GM19043 (cell line): Measurements from ENCODE around the gene ATP5F1D.

Experiments
- ATAC-seq: cut with Tn5 transposase; IDR thresholded peaks from one replicate; pipeline ENCODE4 v1.9.1; 2021; ENCODE audit warnings: low read depth; ENCODE audit not compliant: unreplicated experiment

Gene ATP5F1D

DNA sequence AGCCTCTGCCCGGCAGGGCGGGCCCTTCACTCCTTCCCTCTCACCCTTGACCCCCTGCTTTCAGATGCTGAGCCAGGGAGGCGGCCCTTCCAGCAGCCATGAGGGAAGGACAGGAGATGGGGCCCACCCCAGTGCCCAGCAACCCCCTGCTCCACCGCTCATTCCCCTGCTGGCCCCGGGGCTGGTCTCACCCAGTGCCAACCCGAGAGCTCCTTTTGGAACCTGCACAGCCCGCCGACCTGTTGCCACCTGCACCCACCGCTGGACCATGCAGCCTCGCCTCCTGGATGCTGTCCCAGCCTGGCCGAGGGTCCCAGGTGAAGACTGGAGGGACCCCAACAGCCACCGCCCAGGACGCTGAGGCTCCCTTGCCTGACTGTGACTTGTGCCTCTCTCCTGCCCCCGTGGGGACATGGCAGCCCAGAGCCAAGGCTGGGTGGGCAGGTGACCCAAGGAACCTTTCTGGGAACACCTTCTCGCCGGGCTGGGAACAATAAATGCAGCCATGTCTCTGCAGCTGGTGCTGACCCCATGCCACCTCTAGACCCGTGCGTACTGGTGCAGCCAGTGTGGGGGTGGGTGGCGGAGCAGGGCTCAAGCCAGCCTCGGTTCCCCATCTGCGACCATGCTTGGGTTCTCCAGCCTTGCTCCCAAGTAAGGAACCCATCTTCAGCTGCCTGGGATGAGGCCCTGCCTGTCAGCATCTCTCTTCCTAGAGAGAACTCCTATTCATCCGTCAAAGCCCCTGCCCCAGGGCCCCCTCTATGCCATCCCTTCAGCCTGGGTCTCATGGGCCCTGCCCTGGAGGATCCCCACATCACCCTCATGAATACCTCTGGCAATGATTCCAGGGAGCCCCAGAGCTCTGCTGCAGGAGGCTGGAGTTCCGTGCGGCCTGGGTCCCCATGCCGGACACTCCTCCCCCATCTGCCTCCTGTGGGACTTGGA lies 37.4 kb downstream of the ATP5F1D start:
- no peak for ATAC-seq

GRCh38 chr19:1279782-1280341 lies 38.3 kb downstream of the ATP5F1D start:
- no peak for ATAC-seq

DNA sequence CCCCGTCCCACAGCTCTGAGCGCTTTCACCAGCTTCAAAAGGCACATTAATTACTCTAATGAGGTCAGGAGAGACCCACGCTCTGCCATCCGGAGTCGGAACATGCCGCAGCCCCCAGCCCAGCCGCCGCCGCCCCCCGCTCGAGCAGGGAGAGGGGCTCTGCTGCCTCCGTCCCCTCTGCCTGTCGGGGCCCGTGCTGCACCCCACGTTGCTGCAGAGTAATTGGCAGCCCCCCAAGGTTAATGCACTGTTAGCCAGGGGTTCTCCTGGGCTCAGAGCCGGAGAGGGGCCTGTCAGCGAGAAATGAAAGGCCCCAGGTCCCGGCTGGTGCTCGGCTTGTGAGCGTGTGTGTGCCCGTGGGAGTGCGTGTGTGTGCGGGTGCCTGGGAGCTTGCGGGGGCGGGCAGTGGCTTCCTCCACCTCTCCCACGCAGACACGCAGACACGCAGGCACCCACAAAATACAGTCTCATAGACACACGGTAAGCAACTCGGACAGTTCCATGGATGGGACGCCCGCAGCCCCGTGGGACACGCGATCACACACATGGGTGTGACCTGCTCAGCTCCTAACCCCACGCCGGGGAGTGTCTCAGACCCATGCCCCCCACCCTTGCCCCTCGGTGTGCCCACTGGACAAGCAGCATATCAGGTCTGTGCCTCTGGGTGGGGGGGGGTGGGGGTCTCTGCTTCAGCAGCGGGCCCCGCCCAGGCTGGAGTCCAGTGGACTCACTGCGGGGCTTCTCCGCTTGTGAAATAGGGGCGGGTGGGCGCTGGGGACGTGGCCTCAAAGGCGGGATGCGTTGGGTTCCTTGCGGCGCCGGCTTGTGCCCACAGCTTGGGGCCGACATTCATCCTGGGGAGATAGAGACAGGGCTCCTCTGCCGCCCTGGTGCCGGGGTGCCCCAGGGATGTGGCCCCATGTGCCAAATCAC lies 39.4 kb downstream of the ATP5F1D start:
- no peak for ATAC-seq

GRCh38 chr19:1281569-1282287 lies 40.2 kb downstream of the ATP5F1D start:
- no peak for ATAC-seq

DNA sequence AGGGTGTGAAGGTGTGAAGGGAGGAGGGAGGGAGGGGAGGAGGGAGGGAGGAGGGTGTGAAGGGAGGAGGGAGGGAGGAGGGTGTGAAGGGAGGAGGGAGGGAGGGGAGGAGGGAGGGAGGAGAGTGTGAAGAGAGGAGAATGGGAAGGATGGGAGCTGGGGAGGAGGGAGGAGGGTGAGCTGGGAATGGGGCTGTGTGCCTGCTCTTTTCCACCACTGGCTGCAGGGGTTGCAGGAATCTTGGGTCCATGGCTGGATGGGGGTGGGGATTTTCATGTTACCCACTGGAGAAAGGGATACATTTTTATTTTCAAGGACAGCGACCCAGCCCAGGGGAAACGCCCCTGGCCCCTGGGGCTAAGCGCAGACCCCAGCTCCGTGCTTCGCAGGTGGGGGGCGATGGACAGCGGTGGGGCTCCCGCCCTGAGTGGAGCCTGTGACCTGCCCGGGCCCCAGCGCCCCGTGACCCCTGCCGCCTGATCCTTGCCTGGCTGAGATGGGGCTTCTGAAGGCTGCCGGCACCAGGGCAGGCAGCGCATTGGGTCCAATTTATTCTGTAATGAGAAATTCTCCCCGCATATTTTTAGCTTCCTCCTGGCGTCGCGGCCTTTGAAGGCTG lies 41.1 kb downstream of the ATP5F1D start:
- no peak for ATAC-seq

DNA sequence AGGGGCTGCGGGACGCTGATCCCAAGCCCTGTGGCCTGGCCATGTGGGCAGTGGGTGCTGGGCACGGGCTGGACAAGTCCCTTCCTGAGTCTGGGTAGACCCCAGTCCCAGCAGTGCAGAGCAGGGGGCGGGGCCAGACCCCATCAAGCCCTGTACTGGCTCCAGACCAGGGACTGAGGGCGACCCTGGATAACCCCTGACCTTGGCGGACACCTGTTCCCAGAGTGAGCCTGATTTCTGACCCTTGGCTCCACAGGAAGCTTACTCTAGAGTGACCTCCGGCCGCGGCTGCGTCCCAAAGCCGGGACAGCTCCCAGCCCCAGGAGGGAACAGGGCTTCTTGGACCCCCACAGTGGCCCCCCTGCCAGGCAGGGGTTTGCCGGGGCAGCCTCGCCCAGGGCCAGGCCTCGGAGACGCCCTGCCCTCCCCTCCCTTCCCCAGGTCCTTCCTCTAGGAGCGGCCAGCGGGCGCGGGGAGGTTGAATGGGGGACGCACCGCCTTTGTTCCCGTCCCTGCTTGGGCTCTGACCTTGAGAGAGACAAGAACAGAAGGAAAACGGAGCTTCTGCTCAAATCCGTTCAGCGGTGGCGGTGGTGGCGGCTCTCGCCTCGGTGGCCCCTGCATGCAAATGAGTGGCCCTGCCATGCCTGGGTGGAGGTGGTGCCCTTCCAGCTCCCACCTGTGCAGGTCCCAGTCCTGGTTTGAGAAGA lies 41.8 kb downstream of the ATP5F1D start:
- ATAC-seq, result no peak

- ATAC-seq, result no peak
Observed at GRCh38 chr19:1283917-1284292, 42.4 kb downstream of the ATP5F1D start.

GRCh38 chr19:1284293-1284978 lies 42.9 kb downstream of the ATP5F1D start:
- ATAC-seq, result no peak

GRCh38 chr19:1284979-1285736 lies 43.6 kb downstream of the ATP5F1D start:
- ATAC-seq, result no peak

- ATAC-seq, result no peak
Observed at GRCh38 chr19:1285737-1286360, 44.3 kb downstream of the ATP5F1D start, which contains the start of gene EFNA2. TSS of gene EFNA2 (plus strand) at chr19:1285873. CDS start at chr19:1286169, 296 bp downstream.

DNA sequence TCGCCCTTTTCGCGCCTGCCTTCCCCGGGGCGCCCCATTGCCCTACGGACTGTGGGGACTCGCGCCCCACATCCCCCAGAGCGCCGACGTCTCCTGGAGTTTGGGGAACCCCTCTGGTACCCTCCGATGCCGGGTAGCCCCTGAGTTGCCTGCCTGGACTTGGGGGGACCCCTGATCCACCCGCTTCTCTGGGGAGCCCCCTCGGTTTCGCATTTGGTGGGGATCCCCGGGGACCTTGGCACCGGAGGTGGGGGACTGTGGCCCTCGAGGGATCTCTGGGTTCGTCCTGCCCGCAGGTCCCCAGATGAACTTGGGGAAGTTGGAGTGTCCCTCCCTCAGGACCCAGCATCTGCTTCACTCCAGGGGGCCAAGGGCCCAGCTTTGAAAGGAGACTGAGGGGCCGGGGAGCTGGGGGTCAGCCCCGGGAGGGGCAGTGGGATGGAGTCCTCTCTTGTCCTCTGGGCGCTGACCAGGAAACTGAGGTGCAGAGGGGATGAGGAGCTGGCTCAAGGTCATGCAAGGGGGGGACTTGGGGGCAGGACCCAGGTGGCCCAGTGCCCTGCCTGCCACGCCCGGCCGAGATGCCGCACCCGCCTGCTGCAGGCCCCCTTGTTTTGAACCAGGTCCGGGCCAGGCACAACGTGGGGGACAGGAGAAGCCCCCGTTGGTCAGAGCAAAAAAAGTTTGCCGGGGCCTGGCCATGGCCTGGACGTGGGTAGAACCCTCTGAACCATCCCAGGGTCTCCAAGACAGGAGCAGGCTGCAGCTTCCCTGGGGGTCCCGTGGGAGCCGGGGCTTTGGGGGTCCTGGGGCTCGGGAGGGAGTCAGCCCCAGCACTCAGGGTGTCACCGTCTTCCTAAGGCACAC lies 45.2 kb downstream of the ATP5F1D start:
- no peak for ATAC-seq

DNA sequence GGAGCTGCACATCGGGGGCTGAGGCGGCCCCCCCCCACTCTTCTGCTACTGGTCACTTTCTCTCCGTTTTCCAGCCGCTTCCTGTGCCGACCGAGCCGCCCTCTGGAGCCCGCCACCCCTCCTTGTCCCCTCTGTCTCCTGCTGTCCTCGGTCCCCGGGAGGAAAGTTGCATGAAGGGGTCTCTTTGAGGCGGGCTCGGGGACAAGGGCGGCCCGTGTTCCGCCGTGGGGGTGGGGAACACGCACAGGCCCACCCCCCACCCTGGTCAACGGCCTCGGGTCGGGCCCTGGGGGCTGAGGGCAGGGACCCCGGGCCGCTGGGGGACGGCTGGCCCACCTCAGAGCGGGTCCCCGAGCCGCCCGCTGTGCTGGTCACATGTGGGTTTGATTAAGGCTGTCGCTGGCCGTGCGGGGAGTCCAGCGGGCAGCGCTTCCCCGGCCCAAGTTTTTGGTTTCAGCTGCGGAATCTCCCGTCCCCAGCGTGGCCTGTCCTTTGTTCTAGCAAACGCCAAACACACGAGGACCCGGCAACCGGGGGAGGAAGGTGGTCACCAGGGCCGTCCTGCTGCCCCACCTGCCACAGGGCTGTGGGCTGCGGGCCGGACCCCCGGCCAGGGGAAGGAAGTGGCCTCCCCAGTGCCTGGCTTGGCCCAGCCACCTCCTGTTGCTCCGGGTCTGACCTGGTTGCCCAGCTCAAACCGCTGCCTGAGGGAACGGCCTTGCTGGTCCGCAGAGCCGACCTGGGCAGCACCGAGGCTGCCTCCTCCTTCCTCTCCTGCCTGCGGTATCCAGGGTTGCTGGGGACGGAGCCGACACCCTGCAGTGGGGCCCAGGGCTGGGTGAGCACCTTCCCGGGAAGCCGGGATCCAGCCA lies 46.0 kb downstream of the ATP5F1D start:
- ATAC-seq, result no peak

DNA sequence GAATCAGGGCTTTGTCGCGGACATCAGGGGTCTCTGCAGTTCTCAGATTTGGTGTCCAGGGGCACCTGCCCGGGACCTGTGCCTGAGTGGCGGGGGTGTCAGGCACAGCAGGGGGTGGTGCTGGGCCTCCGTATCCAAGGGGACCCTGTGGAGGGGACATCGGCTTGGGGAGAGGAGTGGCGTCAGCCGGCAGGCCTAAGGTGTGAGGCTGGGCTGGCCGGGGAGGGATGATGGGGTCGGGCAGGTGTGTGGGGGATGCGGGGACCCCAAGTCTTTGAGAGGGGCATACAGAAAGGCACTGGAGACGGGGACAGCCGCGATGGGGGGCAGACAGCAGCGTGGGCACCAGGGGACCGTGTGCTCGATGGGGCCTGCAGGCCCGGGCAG lies 46.7 kb downstream of the ATP5F1D start:
- ATAC-seq, result no peak

DNA sequence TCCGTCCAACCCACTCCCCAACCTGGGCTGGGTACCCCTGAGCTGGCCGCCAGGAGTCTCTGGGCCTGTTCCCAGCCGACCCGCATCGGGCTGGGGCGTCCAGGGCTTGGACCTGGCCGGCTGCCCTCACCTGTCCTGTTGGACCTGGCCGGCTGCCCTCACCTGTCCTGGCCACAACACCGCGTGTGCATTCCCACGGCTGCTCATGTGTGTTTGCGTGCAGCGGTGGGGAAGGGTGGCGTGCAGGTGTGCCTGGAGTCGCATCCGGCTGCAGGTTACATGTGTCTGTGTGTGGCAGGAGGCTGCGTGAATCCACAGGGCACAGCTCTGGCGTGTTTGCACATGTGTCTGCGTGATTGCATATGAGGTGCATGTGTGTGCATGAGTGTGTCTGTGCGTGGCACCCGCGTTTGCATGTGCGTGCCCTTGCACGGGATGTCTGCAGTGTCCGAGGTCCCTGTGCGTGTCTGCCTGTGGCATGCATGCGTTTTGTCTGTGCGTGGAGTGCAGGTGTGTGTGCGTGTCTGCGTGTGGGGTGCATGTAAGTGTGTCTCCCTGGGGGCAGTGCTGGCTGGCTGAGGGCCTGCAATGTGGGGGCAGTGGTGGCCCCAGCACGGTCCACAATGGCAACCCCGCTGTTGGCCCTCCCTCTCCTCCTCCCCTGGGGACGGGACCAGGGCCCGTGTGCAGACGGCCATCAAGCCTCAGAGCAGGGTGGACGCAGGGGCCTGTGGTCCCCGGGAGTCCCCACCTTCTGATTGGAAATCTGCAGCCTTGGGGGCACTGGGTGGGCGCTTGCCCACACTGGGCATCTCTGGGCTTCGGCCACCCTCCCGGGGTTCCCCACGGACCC lies 47.5 kb downstream of the ATP5F1D start:
- no peak for ATAC-seq

DNA sequence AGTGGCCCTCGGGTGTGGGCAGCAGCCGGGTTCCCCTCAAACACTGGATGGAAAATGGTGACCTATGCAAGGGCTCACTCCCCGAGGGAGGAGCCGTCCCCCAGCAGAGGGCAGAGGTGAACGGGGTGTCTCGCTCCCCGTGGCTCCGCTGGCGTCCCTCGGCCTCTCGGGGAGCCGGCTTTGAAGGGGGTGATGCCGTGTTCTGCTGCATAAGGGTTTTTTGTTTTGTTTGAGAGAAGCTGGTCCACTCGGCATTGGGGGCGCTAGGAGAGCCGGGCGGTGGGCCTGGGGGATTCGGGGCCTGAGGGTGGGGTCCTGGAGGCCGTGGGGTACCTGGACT lies 48.1 kb downstream of the ATP5F1D start:
- no peak for ATAC-seq
